WERI-Rb-1 (cell line): ENCODE data around the gene SIRT2.

Experiments used
- DNase-seq: peaks from one replicate; pipeline ENCODE4 v3.0.0-alpha.2; 2020
- H3K27ac ChIP-seq: fragments of 250-450 bp; sonication (Bioruptor Pico); 2 replicates; pipeline ENCODE4 v1.5.1; 2020; ENCODE audit warnings: mild to moderate bottlenecking, moderate library complexity
- H3K27me3 ChIP-seq: fragments of 250-450 bp; sonication (Bioruptor Pico); 2 replicates; pipeline ENCODE4 v1.5.1; 2021; ENCODE audit warnings: mild to moderate bottlenecking, low read depth, moderate library complexity; ENCODE audit not compliant: insufficient read depth, severe bottlenecking
- H3K36me3 ChIP-seq: fragments of 250-450 bp; sonication (Bioruptor Pico); 2 replicates; pipeline ENCODE4 v1.5.1; 2020; ENCODE audit warnings: mild to moderate bottlenecking, moderate library complexity
- H3K4me3 ChIP-seq: 2 replicates; pipeline ENCODE4 v1.5.1; 2011; ENCODE audit warnings: low read depth, mild to moderate bottlenecking, control low read depth, low read length
- H3K9me3 ChIP-seq: fragments of 250-450 bp; sonication (Bioruptor Pico); 2 replicates; pipeline ENCODE4 v1.5.1; 2021; ENCODE audit warnings: mild to moderate bottlenecking, moderate library complexity; ENCODE audit not compliant: severe bottlenecking
- TF ChIP-seq, protein P1 (sequence below): IDR thresholded peaks from 2 replicates; pipeline ENCODE4 v1.5.1; 2011; ENCODE audit warnings: low read depth, mild to moderate bottlenecking, control low read depth, inconsistent platforms, low read length

Gene SIRT2

DNA sequence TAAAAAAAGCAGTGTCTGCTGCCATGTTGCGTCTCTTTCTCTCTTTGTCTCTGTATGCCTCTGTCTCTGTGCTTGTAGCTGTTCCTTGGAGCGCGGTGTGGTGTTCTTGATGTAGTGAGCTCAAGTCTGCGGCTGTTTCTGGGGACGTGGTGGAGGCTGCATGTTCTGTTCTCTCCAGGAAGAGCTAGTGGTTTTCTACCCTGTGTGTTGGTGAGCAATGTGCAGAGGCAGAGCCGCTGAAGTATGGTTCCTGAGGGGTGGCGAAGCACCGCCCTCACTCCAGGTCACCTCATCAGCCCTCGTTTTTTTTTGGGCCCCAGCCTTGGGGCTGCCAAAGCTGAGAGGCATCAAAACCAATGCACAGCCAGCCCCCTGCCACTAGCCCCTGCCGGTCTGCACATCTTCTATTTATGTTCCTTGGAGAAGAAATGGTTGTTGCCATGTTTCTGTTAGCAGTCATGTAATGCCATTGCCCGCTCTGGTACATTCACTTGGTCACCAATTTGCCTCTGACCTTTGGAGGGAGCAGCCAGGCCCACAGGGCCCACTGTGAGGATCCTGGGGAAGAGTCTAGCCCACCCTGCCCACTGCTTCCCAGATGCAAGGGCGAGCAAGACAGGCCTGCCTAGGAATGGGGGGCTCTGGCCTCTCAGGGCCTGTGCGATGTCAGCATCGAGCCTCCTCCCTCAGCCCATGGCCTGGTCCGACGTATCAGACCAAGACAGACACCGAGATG is 56.8 kb downstream of the SIRT2 start:
- no peak overlapping the region for H3K27ac ChIP-seq
- DNase-seq: no peak
- no peaks in the 10 kb centered on the region for H3K9me3 ChIP-seq
- H3K4me3 ChIP-seq: no peak overlapping the region
- no peaks in the 10 kb centered on the region for H3K27me3 ChIP-seq
- peaks cover 98% of the 10 kb centered on the region for H3K36me3 ChIP-seq
- TF ChIP-seq, protein P1, sequence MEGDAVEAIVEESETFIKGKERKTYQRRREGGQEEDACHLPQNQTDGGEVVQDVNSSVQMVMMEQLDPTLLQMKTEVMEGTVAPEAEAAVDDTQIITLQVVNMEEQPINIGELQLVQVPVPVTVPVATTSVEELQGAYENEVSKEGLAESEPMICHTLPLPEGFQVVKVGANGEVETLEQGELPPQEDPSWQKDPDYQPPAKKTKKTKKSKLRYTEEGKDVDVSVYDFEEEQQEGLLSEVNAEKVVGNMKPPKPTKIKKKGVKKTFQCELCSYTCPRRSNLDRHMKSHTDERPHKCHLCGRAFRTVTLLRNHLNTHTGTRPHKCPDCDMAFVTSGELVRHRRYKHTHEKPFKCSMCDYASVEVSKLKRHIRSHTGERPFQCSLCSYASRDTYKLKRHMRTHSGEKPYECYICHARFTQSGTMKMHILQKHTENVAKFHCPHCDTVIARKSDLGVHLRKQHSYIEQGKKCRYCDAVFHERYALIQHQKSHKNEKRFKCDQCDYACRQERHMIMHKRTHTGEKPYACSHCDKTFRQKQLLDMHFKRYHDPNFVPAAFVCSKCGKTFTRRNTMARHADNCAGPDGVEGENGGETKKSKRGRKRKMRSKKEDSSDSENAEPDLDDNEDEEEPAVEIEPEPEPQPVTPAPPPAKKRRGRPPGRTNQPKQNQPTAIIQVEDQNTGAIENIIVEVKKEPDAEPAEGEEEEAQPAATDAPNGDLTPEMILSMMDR: no peak

DNA sequence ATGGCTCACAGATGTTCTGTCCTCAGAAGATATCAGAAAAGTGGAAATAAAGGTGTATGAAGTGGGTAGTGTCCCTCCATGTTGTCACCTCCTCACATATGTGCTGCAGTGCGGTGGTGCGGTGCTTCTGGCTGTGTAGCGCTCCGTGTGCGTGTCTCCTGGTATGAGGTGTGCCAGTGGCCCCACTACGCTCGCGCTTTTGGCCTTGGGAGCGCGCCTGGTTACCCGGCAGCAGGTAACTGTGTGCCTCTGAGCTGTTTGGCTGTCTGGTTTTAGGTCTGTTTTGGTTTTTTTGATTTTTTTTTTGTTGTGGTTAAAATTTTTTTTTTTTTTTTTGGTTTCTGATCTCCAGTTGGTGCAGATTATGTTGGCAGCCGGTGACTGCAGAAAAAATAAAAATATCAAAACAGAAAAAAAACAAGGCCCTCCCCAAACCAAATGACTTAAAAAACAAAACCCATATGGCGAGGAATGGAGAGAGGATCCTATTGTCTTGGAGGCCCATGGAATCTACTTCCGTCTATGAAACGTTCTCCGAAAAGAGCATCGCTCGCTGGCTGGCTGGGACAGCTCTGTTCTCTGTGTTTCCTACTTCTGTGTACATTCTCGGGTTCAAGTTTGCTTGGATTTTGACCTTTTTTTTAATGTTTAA is 57.5 kb downstream of the SIRT2 start:
- H3K27ac ChIP-seq: no peak overlapping the region
- no peak for DNase-seq
- no peaks in the 10 kb centered on the region for H3K27me3 ChIP-seq
- H3K9me3 ChIP-seq: no peaks in the 10 kb centered on the region
- H3K36me3 ChIP-seq: peaks cover 98% of the 10 kb centered on the region
- TF ChIP-seq, protein P1: no peak
- H3K4me3 ChIP-seq: no peak overlapping the region

DNA sequence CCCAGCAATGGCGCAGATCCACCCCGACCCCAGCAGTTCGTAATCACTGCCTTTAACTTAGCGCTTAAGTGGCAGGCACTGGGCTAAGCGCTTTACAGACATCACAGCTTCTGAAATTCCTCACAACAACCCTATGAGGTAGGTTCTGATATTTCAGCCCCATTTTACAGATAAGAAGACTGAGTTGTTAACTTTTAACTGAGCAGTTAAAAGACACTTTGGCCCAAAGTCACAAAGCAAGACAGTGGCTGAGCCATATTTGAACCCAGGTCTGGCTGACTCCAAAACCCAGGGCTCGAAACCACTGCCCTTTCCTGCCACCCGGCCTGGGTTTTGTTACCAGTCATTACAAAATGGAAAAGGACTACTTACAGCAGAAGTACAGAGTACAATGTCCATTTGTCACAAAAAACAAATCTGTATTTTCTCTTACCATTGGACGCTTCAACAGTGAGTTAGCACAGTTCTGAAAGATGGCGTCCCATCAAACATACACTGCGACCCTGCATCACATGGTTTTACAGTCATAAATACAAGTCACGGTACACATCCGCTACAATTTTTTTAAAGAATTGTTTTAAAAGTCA is 58.1 kb downstream of the SIRT2 start:
- Histone ChIP-seq H3K27ac (no peak overlapping the region), H3K27me3 (no peaks in the 10 kb centered on the region), H3K9me3 (no peaks in the 10 kb centered on the region), H3K4me3 (no peak overlapping the region), H3K36me3 (peaks cover 96% of the 10 kb centered on the region)
- DNase-seq: no peak
- TF ChIP-seq, protein P1: no peak

DNA sequence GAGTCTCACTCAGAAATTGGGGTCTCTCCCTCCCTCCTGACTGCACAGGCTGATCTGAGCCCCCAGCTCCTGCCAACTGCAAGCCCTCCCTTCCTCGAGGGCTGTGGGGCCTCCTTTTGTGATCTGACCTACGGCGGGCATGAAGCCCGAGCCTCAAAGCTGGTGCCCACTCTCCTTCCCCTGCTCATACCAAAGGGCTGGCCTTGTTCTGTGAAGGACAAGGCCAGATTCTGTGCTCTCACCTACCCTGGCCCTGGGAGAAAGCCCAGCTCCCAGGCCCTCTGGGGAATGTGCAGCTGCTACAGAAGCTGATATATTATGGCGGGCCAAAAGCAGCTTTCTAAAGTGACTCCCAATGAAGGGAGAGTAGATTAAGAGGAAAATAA is 58.8 kb downstream of the SIRT2 start:
- no peaks in the 10 kb centered on the region for H3K27me3 ChIP-seq
- no peak overlapping the region for H3K4me3 ChIP-seq
- peaks cover 96% of the 10 kb centered on the region for H3K36me3 ChIP-seq
- DNase-seq: no peak
- no peak overlapping the region for H3K27ac ChIP-seq
- TF ChIP-seq, protein P1: no peak
- no peaks in the 10 kb centered on the region for H3K9me3 ChIP-seq

DNA sequence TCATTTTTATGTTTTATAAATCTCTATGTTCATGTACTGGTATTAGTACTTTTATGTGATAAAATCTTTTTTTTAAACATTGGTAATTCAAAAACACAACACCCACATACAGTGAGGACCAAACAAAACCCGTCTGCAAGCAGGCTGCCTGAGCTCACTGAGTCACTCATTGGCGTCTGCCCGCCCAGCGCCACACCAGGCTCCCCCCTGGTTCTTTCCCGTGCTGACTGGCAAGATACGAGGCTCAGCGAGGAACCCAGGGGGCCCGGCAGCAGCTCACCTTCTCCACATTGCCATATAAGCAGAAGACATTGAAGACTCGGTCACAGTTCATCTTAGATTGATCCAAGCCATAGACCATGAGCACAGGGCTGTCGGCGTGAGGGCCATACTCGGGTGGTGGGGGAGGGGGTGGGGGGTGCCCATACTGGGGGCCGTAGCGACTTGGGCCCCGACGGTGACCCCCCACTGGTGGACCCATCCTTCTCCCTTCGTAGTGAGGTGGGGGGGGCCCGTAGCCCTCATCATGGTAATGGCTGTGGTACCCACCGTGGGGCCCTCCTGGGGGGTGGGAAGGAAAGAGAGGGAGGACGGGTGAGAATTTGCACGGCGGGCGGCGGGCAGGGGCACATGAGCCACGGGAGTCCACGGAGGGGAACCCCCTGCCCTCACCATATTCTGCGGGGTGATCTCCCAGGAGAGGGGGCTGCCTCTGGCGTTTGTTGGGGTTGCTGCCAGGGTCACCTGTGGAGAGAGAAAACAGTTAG is 59.4 kb downstream of the SIRT2 start:
- Histone ChIP-seq H3K36me3 (peaks cover 96% of the 10 kb centered on the region), H3K9me3 (no peaks in the 10 kb centered on the region), H3K4me3 (no peak overlapping the region), H3K27me3 (no peaks in the 10 kb centered on the region), H3K27ac (no peak overlapping the region)
- TF ChIP-seq, protein P1: no peak
- DNase-seq: no peak
